ENCODE data around the gene LSM12.
"Not testable (repeated sequence)": the region's sequence is repeated elsewhere in the genome, so short reads cannot be mapped to it uniquely, and the experiment has no call there.

LSM12 gene

DNA sequence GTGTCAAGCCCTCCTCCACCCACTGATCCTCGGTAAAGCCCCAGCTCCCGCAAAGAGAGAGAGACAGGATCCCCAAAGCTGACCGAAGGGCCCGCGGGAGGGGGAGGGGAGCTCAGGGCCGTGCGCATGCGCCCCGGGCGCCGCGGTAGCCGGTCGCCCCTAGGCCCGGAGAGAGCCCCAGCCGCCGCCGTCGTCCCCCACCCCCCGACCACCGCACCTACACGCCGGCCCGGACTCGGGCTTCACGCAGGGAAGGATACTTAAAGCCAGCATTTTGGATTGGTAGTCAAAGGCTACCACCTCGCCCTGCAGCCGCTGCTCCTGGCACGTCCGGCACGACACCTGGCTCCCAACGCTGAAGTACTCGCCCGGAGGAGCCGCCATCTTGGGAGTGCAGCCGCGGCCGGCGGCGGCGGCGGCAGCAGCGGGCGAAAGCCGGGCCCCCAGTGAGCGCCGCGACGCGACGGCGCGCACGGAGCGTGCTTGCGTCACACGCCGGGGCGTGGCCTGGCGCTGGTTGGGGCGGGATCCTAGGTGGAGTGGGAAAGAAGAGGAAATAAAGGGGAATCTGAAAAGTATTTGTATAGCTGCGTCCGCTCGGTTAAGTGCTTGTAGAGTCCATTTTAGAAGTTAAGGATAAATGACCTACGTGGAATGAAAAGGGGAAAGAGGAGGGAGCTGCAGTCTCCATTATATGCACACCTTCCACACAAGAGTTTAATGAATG is at the start of gene LSM12:
TSS of gene LSM12 (minus strand) at position 468 of the 727 bp plus-strand sequence. CDS start at position 384, 84 bp downstream.
- DNase-seq (ENCODE audit: low read depth), result peak; percentile 84

DNA sequence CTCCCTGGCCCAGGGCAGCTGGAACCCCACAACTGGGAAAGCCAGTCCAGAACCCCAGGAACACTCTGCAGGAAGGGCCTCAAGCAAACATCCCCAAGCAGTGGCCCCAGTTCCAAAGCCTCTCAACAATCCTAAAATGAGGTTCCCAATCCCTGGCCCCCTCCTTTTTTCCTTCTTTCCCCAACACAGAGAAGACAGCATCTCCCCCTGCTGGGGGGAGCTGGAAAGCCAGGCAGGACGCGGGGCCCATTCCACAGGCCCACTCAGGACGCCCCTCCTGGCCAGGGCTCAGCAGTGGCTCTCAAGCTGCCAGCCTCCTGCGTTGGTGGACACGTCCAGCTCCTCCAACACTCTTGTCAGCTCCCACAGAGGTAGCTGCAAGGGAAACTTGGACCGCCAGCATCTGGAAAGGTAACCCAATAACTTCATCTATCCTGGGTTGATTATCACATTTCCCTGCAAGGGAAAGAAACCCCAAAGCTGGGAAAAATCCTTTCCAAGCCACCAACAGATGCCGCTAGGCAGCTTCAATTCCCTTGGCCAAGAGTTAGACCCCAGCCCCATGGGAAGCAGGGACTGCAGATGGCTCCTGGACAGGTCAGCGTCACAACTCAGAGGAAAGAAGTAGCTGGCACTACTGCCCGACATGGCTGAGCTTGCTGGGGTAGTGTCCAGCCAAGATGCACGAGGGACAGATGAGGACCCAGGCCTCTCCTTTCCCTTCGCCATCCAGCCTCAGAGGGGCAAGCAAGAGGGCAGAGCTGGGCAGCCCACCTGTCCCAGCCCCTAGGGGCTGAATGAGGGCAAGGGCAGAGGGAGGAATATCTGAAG is 49.3 kb upstream of the LSM12 start:
- DNase-seq (ENCODE audit: low read depth), result no peak

DNA sequence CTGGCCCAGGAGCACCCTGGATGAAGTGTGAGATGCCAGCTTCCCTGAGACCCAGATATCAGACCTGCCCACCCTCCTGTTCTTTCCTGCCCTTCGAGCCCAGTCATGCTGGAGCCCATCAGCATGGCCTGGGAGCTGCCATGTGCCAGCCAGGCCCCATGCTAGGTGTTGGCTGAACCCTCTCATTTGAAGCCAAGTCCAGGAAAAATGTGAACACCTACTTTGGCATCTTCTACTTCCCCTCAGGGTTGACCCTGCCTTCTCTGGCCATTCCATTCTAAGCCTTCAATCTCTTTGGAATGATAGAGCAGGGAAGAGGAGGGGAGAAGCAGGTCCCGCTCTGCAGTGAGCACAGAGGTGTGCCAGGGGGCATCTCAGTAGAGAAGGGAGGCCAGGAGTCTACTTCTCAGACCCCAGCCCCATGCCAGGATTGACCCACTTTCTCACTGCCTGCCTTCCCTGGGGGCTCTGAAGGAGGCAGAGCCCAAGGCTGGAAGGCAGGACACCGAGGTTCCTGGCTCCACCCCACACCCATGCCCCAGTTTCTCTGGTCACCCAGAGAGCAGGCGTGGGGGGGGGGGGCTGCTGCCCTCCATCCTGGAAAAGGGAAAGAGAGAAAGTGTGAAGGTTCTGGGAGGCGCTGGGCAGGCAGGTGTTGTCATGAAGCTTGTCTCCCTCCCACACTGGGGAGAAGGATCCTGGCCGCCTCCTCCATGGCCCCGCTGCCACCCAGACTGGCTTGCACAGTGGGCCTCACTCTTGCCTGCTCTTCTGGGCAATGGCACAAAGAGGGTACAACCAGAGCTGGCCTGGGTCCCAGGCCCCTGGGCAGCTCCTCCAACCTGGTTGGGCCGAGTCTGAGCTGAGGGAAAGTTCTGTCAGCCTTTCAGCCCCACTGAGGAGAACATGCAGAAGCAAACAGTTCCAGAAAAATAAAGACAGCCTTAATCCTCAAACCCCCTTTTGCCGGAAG is 47.7 kb upstream of the LSM12 start:
- DNase-seq (ENCODE audit: low read depth), result no peak

DNA sequence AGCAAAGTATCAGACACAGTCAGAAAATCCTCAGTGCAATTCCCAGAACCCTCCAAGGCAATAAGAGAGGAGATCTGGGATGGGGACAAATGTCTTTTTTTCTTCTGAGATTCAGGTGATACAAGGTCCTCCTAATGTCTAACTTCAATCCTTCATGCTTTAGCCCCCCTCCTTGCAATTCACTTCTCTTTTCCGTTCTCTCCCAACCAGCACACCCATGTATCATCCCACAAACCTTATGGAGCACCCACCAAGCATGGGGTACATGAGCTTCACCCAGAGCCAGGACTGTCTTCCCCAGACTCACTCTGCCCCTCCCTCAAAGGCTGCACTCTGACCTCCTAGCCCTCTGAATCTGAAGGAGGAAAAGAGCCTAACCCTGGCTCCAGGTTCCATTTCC is 46.9 kb upstream of the LSM12 start:
- no peak for DNase-seq (ENCODE audit: low read depth)

DNA sequence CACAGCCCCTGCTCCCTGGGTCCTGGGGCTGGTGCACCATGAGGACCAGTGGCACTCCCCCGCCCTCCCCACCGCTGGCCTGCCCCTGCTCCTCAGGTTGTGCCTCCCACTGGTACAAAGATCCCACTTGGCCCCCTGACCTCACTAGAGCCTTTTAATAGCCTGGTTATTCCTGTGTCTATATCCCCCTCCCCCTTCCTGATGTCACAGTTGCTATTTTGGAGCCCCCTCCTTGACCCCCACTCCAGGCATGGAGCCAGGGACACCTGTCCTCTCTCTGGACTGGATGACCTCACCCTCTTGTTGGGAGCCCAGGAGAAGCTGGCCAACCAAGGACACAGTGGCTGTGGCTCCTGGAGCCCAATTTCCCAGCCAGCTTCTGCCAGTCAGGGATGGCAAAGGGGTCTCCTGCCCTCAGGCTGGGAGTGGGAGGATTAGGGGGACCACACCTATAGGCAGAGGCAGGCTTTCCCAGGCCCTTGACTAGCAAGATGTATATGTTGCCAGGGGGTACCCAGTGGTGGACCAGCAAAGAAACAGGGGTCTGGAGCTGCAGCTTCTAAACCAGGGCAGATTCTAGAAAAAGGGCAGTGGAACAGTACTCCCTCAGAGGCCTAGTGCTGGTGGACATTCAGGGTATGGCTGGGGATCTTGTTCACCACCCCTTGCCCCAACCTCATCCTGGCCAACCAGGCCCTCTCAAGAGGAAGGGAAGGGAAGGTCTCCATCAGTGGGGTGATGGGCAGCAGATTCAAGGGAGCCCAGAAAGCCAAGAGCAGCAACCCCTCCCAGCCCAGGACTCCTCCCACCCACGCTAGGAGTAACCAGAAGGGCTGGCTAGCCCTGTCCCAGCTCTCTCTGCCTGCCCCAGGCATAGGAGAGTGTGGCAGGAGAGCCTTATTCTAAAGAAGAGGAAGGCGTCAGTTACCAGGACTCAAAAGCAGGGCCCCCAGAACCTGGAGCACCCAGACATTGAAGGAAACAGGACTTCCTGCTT is 46.1 kb upstream of the LSM12 start:
- no peak for DNase-seq (ENCODE audit: low read depth)

DNA sequence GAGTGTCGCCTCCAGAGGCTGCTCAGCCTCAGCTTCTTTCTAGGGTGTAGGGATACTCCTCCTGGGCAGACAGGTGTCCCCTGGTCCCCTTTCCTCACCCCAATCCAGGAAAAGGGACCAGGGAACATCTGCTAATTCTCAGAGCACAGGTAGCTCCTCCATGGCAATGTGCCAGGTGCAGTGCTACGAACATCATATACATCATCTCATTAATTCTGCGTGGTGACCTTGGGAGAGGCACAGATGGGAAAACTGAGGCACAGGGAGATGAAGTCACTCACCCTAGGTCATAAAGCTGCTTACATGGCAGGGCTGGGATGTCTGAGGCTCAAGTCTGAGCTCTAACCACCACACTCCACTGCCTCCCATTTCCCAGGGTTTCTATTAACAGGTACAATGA is 45.3 kb upstream of the LSM12 start:
- DNase-seq (ENCODE audit: low read depth), result no peak

DNA sequence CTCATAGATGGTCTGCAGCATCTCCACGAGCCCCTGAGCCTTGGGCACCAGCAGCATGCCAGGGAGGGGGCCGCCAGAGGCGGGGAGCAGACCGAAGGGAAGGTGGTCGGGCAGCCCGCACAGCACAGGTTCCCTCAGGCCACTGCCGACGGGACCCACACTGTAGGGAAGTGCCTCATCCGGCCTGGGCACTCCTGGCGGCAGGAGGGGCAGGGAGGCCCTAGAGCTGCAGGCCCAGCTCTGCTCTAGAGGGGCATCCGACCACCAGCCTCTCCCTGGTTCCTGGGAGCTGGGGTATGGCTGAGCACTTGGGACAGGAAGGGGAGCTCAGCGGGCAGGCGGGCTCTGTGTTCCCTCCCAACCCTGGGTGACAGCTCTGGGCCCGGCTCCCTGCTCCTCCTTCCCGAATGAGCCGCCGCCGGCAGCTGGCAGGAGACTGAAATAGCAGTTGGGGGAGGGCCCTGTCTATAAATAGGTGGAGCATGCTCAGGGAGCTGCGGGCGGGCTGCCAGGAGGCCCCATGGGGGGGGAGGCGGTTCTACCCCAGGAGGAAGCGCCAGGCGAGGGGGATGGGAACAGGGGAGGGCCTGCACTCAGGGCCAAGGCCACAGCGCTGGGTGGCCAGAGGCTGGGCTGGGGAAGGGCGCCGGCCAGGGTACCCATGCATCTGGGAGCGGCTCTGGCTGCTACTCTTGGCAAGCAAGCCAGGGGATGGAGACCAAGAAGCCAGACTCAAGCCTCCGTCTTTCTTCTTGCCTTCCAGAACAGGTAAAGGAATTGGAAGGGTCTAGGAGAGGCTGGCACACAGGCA is 44.6 kb upstream of the LSM12 start:
- DNase-seq (ENCODE audit: low read depth), result peak; percentile 60

DNA sequence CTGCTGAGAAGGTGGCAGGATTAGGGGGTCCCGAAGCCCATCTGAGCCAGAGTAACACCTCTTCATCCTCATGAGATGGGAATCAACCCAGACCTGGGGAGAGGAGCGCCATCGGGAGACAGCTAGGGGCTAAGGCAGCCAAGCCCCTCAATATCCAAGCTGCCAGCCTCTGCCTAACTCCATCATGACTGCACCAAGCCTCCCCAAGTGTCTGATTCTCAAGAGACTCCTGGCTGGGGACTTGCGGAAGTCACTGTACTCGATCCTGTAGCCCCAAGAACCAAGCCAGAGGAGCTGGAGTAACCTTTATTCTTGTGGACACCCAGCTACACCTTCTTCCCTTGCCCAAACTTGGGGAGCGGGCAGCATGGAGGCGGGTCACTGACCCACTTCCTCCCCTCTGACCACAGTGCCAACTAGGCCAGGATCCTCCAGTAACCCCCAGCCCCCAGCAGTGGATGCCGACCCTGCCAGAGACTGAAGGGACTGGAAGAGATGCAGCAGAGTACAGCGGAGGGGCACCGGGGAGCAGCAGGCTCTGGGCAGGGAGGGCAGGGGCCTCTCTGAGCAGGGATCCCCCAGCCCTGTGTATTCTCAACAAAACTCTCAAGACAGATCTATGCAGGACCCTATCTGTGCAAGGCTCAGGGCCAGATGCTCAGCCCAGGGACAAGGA is 43.7 kb upstream of the LSM12 start:
- DNase-seq (ENCODE audit: low read depth), result no peak

DNA sequence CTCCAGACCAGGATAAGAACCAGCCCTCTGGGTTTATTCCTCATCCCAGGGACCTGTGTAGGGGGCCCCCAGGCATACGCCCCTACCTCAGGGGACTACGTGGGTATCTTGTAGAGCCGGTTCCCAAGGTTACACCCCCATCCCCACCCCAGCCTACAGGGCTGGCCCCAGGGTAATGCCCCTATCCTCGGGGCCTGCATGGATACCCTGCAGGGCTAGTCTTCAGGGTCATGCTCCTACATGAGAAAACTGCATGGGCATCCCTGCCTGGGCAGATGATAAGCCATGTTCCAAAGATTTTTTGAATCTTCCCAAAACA is 42.8 kb upstream of the LSM12 start:
- no peak for DNase-seq (ENCODE audit: low read depth)

DNA sequence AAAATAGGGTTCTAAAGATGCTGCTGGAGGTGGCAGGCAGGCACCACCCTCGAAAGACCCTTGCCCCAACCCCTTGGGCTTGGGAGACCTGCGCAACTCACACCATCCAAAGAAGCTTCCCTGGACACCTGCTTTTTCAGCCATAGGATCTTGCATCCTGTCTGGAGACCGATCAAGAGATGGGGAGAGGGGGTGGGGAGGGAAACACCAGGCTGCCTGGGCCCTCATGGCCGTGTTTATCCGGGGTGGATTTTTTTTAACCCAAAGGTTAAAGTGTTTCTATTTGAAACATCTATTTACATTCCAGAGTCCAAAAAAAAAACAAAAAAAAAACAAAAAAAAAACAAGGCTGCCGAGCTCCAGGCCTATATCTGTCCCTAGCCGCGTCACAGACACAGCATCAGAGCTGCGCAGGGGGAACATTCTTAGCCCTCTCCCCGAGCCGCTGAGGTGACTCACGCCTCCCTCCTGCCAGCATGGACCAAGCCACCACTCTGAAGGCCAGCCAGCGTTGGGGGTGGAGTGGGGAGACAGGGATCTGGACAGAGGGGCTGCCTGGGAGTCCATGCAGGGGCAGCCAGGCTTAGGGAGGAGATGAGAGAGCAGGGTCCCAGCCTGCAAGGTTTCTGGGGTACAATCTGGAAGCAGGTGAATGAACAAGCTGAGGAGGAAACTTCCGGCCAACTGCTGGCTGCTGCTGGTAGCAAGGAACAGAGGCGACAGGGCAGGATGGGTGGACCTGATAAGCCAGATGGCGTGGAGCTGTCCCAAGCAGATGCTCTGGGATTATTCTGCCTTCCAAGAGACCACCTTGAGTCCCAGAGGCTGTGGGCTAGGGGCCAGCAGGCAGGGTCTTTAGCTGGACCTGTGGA is 42.2 kb upstream of the LSM12 start:
- DNase-seq (ENCODE audit: low read depth), result no peak

DNA sequence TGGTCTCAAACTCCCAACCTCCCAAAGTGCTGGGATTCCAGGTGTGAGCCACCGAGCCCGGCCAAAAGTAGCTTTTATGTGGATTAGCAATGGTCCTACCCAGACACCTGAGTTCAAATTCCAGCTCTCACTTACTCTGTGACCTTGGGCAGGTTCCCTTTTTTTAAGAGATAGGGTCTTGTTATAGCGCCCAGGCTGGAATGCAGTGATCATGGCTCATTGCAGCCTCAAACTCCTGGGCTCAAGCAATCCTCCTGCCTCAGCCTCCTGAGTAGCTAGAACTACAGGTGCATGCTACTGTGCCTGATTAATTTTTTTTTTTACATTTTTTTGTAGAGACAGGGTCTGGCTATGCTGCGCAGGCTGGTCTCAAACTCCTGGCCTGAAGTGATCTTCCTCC is 40.3 kb upstream of the LSM12 start:
- DNase-seq (ENCODE audit: low read depth), result no peak

DNA sequence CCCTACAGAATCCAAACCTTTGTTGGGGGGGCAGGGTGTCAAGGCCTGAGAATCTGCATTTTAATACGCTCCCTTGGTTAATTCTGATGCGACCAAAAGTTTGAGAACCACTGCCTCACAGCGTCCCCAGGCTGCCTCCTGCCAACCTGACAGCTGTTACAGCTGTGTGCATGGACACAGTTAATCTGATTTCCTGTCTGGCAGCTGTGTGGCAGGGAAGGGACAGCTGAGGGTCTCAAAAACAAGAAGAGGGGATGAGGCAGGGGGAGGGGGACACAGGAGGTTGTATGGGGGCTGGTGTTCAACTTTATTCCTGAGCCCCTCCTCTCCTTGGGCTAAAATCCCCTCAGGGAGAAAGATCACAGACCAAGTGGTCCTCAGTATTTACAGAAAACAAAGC is 39.5 kb upstream of the LSM12 start:
- DNase-seq (ENCODE audit: low read depth), result no peak

DNA sequence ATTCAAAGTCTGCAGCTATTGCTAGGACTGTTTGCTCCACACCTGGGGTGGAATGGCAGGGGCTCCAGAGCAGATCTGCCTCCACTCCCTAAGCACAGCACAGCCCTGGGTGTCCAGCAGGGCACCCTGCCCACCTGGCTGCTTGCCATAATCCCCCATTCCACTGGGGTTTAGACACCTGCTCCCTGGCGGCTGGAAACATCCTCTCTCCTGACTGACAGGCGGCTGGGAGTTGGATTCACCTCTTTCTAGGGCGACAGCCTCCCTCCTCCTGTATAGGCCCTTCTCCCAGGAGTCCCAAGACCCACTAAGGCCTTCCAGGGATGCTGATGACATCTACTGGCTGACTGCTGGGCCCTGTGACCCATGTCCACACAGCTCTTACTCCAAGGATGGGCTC is 39.0 kb upstream of the LSM12 start:
- no peak for DNase-seq (ENCODE audit: low read depth)

DNA sequence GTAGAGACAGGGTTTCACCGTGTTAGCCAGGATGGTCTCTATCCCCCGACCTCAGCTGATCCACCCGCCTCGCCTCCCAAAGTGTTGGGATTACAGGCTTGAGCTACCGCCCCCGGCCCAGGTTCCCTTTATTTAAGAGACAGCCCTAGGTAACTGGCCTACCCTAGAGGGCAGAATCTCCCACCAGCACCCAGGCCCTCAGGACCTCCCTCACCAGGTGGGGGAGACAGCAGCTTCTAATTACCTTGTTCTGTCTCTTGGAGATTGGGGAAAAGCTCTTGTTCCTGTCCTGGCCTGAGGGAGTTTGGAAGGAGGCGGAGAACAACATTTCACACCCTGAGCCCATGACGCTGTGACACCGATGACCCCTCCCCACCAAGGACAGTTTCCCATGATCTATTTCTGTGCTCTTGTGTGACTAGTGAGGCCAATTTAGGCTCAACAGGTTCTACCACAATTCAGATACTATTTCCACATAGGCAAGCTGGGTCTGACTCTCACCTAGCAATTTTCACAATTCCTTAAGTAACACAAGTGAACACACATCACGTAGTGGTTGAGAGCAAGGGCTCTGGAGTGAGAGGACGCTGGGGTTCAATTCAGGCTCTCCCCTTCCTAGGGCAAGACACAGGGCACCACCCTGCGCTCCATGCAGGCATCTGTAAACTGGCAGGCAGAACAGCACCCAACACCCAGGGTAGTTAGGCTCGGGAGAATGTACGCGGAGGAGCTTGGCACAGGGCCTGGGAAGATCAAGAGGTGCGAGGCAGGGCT is 36.6 kb upstream of the LSM12 start:
- DNase-seq (ENCODE audit: low read depth), result no peak

DNA sequence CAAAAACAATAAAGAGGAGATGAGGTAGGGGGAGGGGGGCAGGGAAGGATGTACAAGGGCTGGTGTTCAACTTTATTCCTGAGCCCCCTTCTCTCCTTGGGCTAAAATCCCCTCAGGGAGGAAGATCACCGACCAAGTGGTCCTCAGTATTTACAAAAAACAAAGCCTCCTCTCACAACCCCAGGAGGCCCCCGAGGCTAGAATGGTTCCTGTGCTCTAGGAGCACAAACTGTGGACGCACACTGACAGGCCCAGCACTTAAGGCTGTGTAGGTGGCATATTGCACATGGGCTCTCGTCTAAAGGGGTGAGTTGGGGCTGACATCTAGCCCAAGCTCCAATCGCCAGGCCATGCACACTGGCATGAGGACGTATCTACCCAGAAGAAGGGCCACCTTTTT is 35.4 kb upstream of the LSM12 start:
- DNase-seq (ENCODE audit: low read depth), result not testable (repeated sequence)

DNA sequence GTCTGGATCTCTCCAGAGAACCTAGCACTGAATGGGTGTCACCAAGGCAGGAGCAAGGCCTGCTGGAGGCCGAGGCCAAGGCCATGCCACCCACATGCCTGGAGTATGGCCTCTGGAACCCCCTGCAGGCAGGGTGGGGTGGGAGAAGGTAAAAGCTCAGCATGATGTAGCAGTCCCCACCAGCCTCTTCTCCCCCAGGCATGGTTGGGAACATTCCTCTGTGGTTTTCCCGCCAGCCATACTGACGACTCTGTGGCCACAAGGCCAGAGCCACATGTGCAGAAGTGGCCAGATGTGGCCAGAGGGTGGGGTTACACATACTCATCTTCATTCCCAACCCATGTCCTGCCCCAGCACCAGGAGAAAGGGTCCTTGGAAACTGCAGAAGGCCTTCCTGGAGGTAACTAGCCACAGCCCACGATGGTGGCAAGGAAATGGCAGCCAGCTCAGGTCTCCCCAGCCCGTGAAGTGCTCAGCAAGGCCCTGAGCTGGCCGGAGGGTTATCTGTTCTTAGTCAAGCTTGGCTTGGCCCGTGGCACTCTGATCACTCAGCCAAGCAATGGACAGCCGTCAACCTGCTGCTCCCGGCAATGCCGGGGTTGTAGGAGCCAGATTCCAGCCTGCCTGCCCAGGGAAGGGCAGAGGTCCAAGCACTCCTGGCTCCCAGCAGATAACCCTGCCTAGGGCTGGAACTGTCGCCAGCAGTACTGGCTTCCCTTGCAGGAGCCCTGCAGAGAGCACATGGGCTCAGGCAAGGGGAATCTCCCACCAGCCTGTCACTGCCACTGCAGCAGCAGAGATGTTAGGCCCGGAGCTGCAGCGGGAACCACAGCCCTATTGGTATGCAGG is 30.9 kb upstream of the LSM12 start:
- DNase-seq (ENCODE audit: low read depth), result no peak

Measured in stimulated activated CD8-positive, alpha-beta memory T cell treated with anti-CD3 and anti-CD28 coated beads, Interleukin-4, amount 100 ng/mL, for 24 hours (primary cell).